HTERT RPE-1 (cell line): ENCODE data around the gene SESN2.

Experiments
- in situ Hi-C: fragments of 300-500 bp; cut with MboI; formaldehyde crosslinking; loops from 4 replicates; pipeline ENCODE4 v1.14.3; 2020; ENCODE audit warnings: low sequenced_read_pairs

Gene SESN2

GRCh38 chr1:28282426-28283407, 23.4 kb downstream of the SESN2 start:
- in situ Hi-C loops: no loop called here

GRCh38 chr1:28286111-28286510, 26.8 kb downstream of the SESN2 start:
- in situ Hi-C loops: no loop called here

GRCh38 chr1:28288487-28288886, 29.2 kb downstream of the SESN2 start:
- in situ Hi-C loops: no loop called here

GRCh38 chr1:28290851-28291250, 31.5 kb downstream of the SESN2 start:
- in situ Hi-C loops: no loop called here

- in situ Hi-C loops: no loop called here
Observed at GRCh38 chr1:28291711-28292110, 32.4 kb downstream of the SESN2 start.

- in situ Hi-C loops: no loop called here
Observed at GRCh38 chr1:28295936-28296335, 36.6 kb downstream of the SESN2 start.

- in situ Hi-C loops: no loop called here
Observed at GRCh38 chr1:28296401-28297261, 37.3 kb downstream of the SESN2 start.

- in situ Hi-C loops: no loop called here
Observed at GRCh38 chr1:28297826-28298225, 38.5 kb downstream of the SESN2 start.

- in situ Hi-C loops: no loop called here
Observed at GRCh38 chr1:28298438-28298837, 39.1 kb downstream of the SESN2 start.

- in situ Hi-C loops: no loop called here
Observed at GRCh38 chr1:28301368-28302174, 42.3 kb downstream of the SESN2 start.

- in situ Hi-C loops: no loop called here
Observed at GRCh38 chr1:28302247-28302646, 42.9 kb downstream of the SESN2 start.

- in situ Hi-C loops: no loop called here
Observed at GRCh38 chr1:28306301-28306949, 47.1 kb downstream of the SESN2 start.

GRCh38 chr1:28308750-28309149, 49.4 kb downstream of the SESN2 start:
- in situ Hi-C loops: no loop called here

- in situ Hi-C loops: no loop called here
Observed at GRCh38 chr1:28309702-28310101, 50.4 kb downstream of the SESN2 start.

GRCh38 chr1:28313702-28314546, 54.6 kb downstream of the SESN2 start:
- in situ Hi-C loops: no loop called here

GRCh38 chr1:28314547-28314941, 55.2 kb downstream of the SESN2 start:
- in situ Hi-C loops: no loop called here

GRCh38 chr1:28317014-28317413, 57.7 kb downstream of the SESN2 start:
- in situ Hi-C loops: no loop called here

- in situ Hi-C loops: no loop called here
Observed at GRCh38 chr1:28322194-28322593, 62.9 kb downstream of the SESN2 start.

- in situ Hi-C loops: no loop called here
Observed at GRCh38 chr1:28323720-28324119, 64.4 kb downstream of the SESN2 start.
